Mesenteric fat pad (tissue), 1 donor: Measurements from ENCODE around the gene PLCL1. TPM values are rescaled to one million over a fixed set of nuclear protein-coding genes. Genes with fewer than 3 reads are reported as not detected.

Experiments used
- DNase-seq: peaks from one replicate; pipeline ENCODE4 v3.0.0-alpha.2; 2020; ENCODE audit warnings: low spot score
- total RNA-seq: library from RNA; stranded (reverse); fragmentation: NEBNext Ultra II Directional; extraction: Animal tissue kit (Norgen Biotek cat#: 25700); gene quantifications from one replicate; pipeline ENCODE4 v1.2.1, GENCODE V29; 2021
- donor health status: DM: yes; HTN: yes; CAD: no.

Gene PLCL1
- total RNA-seq, 1 donor from 2014 or later = 3.6 TPM

- DNase-seq = no peak
These were observed 47.7 kb downstream of the PLCL1 start for GRCh38 chr2:197852108-197852507.

GRCh38 chr2:197853549-197853948 is 49.2 kb downstream of the PLCL1 start:
- no peak for DNase-seq

GRCh38 chr2:197857476-197858107 is 53.2 kb downstream of the PLCL1 start:
- DNase-seq = no peak

GRCh38 chr2:197858607-197859140 is 54.3 kb downstream of the PLCL1 start:
- DNase-seq = no peak

GRCh38 chr2:197862246-197862955 is 58.0 kb downstream of the PLCL1 start:
- no peak for DNase-seq

GRCh38 chr2:197863744-197864143 is 59.4 kb downstream of the PLCL1 start:
- DNase-seq = no peak

GRCh38 chr2:197866455-197866854 is 62.1 kb downstream of the PLCL1 start:
- DNase-seq = no peak

- DNase-seq = no peak
These were observed 62.6 kb downstream of the PLCL1 start for GRCh38 chr2:197867033-197867432.

GRCh38 chr2:197867624-197868023 is 63.2 kb downstream of the PLCL1 start:
- no peak for DNase-seq

- no peak for DNase-seq
These were observed 63.8 kb downstream of the PLCL1 start for GRCh38 chr2:197868206-197868605.

- DNase-seq = no peak
These were observed 64.6 kb downstream of the PLCL1 start for GRCh38 chr2:197869041-197869440.

GRCh38 chr2:197869501-197870111 is 65.2 kb downstream of the PLCL1 start:
- no peak for DNase-seq

- DNase-seq = no peak
These were observed 65.7 kb downstream of the PLCL1 start for GRCh38 chr2:197870137-197870536.

GRCh38 chr2:197871780-197872456 is 67.5 kb downstream of the PLCL1 start:
- DNase-seq = no peak

- DNase-seq = no peak
These were observed 68.9 kb downstream of the PLCL1 start for GRCh38 chr2:197873293-197873701.

GRCh38 chr2:197875763-197876162 is 71.4 kb downstream of the PLCL1 start:
- no peak for DNase-seq

- no peak for DNase-seq
These were observed 72.1 kb downstream of the PLCL1 start for GRCh38 chr2:197876524-197876923.

- DNase-seq = no peak
These were observed 72.6 kb downstream of the PLCL1 start for GRCh38 chr2:197877038-197877437.

GRCh38 chr2:197878792-197879191 is 74.4 kb downstream of the PLCL1 start:
- no peak for DNase-seq

- DNase-seq = no peak
These were observed 75.5 kb downstream of the PLCL1 start for GRCh38 chr2:197879812-197880408.

GRCh38 chr2:197883354-197884032 is 79.1 kb downstream of the PLCL1 start:
- DNase-seq = no peak
